GM12878 (cell line): ENCODE measurements around the gene LXN. TPM values are rescaled to one million over a fixed set of nuclear protein-coding genes. Genes with fewer than 3 reads are reported as not detected.

Experiments
- ATAC-seq: fragments of 200-7000 bp; cut with Tn5 transposase; 3 replicates; pipeline ENCODE4 v1.9.1; 2020; ENCODE audit warnings: mild to moderate bottlenecking, moderate library complexity
- BruUV-seq: library from RNA; stranded (reverse); fragments of 400-500 nt; replicated peaks from 2 replicates; lab custom pipeline; 2021; lab: Mats Ljungman, UMichigan
- CTCF ChIA-PET: fragments of 300-600 bp; sonication (Branson Sonifier 250); formaldehyde crosslinking; extraction: SDS; loops from one replicate; lab custom pipeline; 2021; ENCODE audit warnings: inconsistent platforms; lab: Yijun Ruan, JAX
- POLR2A ChIA-PET: fragments of 350-600 bp; formaldehyde crosslinking; extraction: SDS; loops from one replicate; lab custom pipeline; 2021; ENCODE audit warnings: inconsistent platforms; lab: Charles Lee
- RAD21 ChIA-PET: fragments of 300-600 bp; sonication (Branson Sonifier 250); formaldehyde crosslinking; loops from one replicate; lab custom pipeline; 2023; ENCODE audit warnings: antibody characterized with exemption; ENCODE audit not compliant: unreplicated experiment; lab: Charles Lee
- SMC1A ChIA-PET: fragments of 300-600 bp; sonication (Branson Sonifier 250); formaldehyde crosslinking; loops from one replicate; lab custom pipeline; 2023; ENCODE audit not compliant: unreplicated experiment, uncharacterized antibody; lab: Charles Lee
- DNase-seq: peaks from one replicate; pipeline ENCODE4 v3.0.0-alpha.2; 2011; ENCODE audit warnings: low read depth, low spot score
- FAIRE-seq: peaks from 3 replicates; lab custom pipeline; 2011; peaks lifted over from hg19 to GRCh38; lab: Jason Lieb, UNC
- H2AFZ ChIP-seq: 2 replicates; pipeline ENCODE4 v1.6.0; 2011; ENCODE audit warnings: low read depth, low read length, control low read depth; ENCODE audit not compliant: control insufficient read depth
- H3K27ac ChIP-seq: 2 replicates; pipeline ENCODE4 v1.5.1; 2011; ENCODE audit warnings: control low read depth; ENCODE audit not compliant: control insufficient read depth, insufficient read depth
- H3K27me3 ChIP-seq, 2 experiments: replicated peaks in 1 of 2; 2 replicates each; pipeline versions ENCODE4 v1.6.0 to v1.6.1; 2011; ENCODE audit warnings: low read length in 1 of 2; ENCODE audit not compliant: control insufficient read depth in 2 of 2, insufficient read depth in 2 of 2
- H3K36me3 ChIP-seq, 2 experiments: 2 replicates each; pipeline ENCODE4 v1.5.1; 2011; ENCODE audit warnings: low read length in 1 of 2; ENCODE audit not compliant: control insufficient read depth in 2 of 2, insufficient read depth in 2 of 2
- H3K4me1 ChIP-seq: 2 replicates; pipeline ENCODE4 v1.6.1; 2011; ENCODE audit warnings: mild to moderate bottlenecking, low read length, moderate library complexity, mixed read lengths; ENCODE audit not compliant: control insufficient read depth, insufficient read depth
- H3K4me2 ChIP-seq: 2 replicates; pipeline ENCODE4 v1.6.0; 2011; ENCODE audit warnings: control low read depth; ENCODE audit not compliant: control insufficient read depth, insufficient read depth
- H3K4me3 ChIP-seq: fragments of 200-600 bp; sonication (generic); 2 replicates; pipeline ENCODE4 v1.5.1; 2016
- H3K79me2 ChIP-seq: 2 replicates; pipeline ENCODE4 v1.6.0; 2011; ENCODE audit warnings: low read length; ENCODE audit not compliant: control insufficient read depth, insufficient read depth
- H3K9ac ChIP-seq: 2 replicates; pipeline ENCODE4 v1.8.0; 2011; ENCODE audit warnings: low read length, control low read depth, mixed read lengths; ENCODE audit not compliant: control insufficient read depth, insufficient read depth
- H3K9me3 ChIP-seq: replicated peaks from 3 replicates; pipeline ENCODE4 v1.5.1; 2011; ENCODE audit warnings: mild to moderate bottlenecking, low read length; ENCODE audit not compliant: control insufficient read depth, insufficient read depth
- H4K20me1 ChIP-seq: 2 replicates; pipeline ENCODE4 v1.6.0; 2011; ENCODE audit not compliant: control insufficient read depth, insufficient read depth
- HCFC1 ChIP-seq: fragments of 150-350 bp; IDR thresholded peaks from 2 replicates; pipeline ENCODE4 v1.6.1; 2014; ENCODE audit warnings: low read length
- HDAC2 ChIP-seq: fragments of 200-600 bp; sonication (generic); IDR thresholded peaks from 2 replicates; pipeline ENCODE4 v1.6.1; 2017
- IKZF2 ChIP-seq, 2 experiments: fragments of 450-650 bp; IDR thresholded peaks; 2 replicates each; pipeline ENCODE4 v1.6.1; 2017; ENCODE audit warnings: mild to moderate bottlenecking in 2 of 2, moderate library complexity in 2 of 2
- POU2F2 ChIP-seq: IDR thresholded peaks from 3 replicates; pipeline ENCODE4 v1.6.1; 2011; ENCODE audit warnings: low read depth, mild to moderate bottlenecking, low read length, borderline replicate concordance
- RELB ChIP-seq: fragments of 450-650 bp; IDR thresholded peaks from 2 replicates; pipeline ENCODE4 v1.6.1; 2017; ENCODE audit warnings: low read depth, mild to moderate bottlenecking, moderate library complexity
- STAT1 ChIP-seq: fragments of 450-650 bp; conservative IDR thresholded peaks from 2 replicates; pipeline ENCODE4 v1.6.1; 2014; ENCODE audit warnings: antibody characterized with exemption, mild to moderate bottlenecking
- USF1 ChIP-seq: IDR thresholded peaks from 2 replicates; pipeline ENCODE4 v1.6.1; 2011; ENCODE audit warnings: borderline replicate concordance, low read depth, mild to moderate bottlenecking, moderate library complexity, mixed read lengths, low read length; ENCODE audit not compliant: insufficient read depth; ENCODE audit errors: extremely low read length
- ZNF24 ChIP-seq: fragments of 450-650 bp; IDR thresholded peaks from 2 replicates; pipeline ENCODE4 v1.6.1; 2017; ENCODE audit warnings: antibody characterized with exemption, mild to moderate bottlenecking
- WGBS: methylation state at CpG from one replicate; pipeline ENCODE4 v1.1.6; 2016; ENCODE audit warnings: low lambda C conversion rate; ENCODE audit not compliant: insufficient replicate concordance, insufficient coverage; ENCODE audit errors: missing lambda C conversion rate; 5-methylcytosine and 5-hydroxymethylcytosine counted together
- in situ Hi-C: fragments of 300-500 bp; cut with MboI; formaldehyde crosslinking; loops from 9 replicates; pipeline ENCODE4 v1.14.3; 2018; ENCODE audit warnings: mixed read lengths
- intact Hi-C: fragments of 100-400 bp; cut with micrococcal nuclease; formaldehyde crosslinking; loops from one replicate; pipeline ENCODE4 v1.14.2; 2022; ENCODE audit not compliant: unreplicated experiment
- polyA plus RNA-seq, 11 experiments: library from polyadenylated mRNA; depleted of rRNA in 4 of 11; unstranded in 6 of 11; stranded (reverse) in 5 of 11; fragments of >200 nt; fragmentation: Nextera tagmentation in 4 of 11; fragmentation: Illumina TruSeq in 1 of 11; extraction: Ambion mirVana in 4 of 11; extraction: Trizol in 1 of 11; gene quantifications; 1 replicate in 1 of 11; 2 replicates in 10 of 11; pipeline versions ENCODE4 v1.2.1 to v1.2.3, GENCODE V29; 2011 to 2016; ENCODE audit warnings: inconsistent platforms in 2 of 11, missing spikeins in 2 of 11, low read depth in 1 of 11
- total RNA-seq, 4 experiments: library from RNA; depleted of rRNA in 3 of 4; stranded (reverse); fragments of >200 nt in 3 of 4; fragmentation: Illumina TruSeq in 1 of 4; extraction: Trizol in 1 of 4; gene quantifications; 2 replicates each; pipeline versions ENCODE4 v1.2.1 to v1.2.3, GENCODE V29; 2013 to 2021
- TF ChIP-seq, protein P1 (sequence below): fragments of 450-650 bp; IDR thresholded peaks from 2 replicates; pipeline ENCODE4 v1.6.1; 2017; ENCODE audit warnings: antibody characterized with exemption, mild to moderate bottlenecking, moderate library complexity
- TF ChIP-seq, protein P2 (sequence below): IDR thresholded peaks from 2 replicates; pipeline ENCODE4 v1.6.1; 2011; ENCODE audit warnings: mild to moderate bottlenecking, low read depth, low read length, moderate library complexity; ENCODE audit not compliant: insufficient replicate concordance

Gene LXN
- total and polyA plus RNA-seq, 10 of the 15 experiments (the other 5 are each of a cell fraction or from before 2014, with no cell fraction given) = 10.7 to 45.0 (median 20.4) TPM

GRCh38 chr3:158652463-158652862 lies 20.0 kb downstream of the LXN start:
- Histone ChIP-seq H3K9me3 (no peaks in the 10 kb centered on the region), H4K20me1 (no peaks in the 10 kb centered on the region), H3K36me3 (peaks cover 2 to 23% of the 10 kb centered on the region in 2 experiments), H3K9ac (no peak overlapping the region), H3K79me2 (peaks cover 2% of the 10 kb centered on the region), H3K4me2 (no peak overlapping the region), H3K27ac (no peak overlapping the region), H3K4me1 (no peaks in the 10 kb centered on the region), H2AFZ (no peak overlapping the region)
- 93% methylated on average over 3 of the region's 3 CpGs for WGBS
- POLR2A ChIA-PET = no interaction called here
- RAD21 ChIA-PET = no interaction called here
- SMC1A ChIA-PET = interaction anchor here (1.3 kb wide), 1 partner anchor 9 kb away, joined by 5 read pairs; no protein-coding TSS in a partner anchor
- in situ Hi-C loops = no loop called here
- intact Hi-C loops = no loop called here
- no TSS peak for BruUV-seq
- ATAC-seq (no peak), FAIRE-seq (no peak), DNase-seq (no peak)
- CTCF ChIA-PET = interaction anchor here (1.0 to 1.5 kb wide), 8 partner anchors 8 to 139 kb away, joined by 3 to 6 read pairs (median 3); partner anchors contain the start of gene GFM1
- TF ChIP-seq IKZF2 (IDR thresholded peaks at IDR 0.05) = no peak
- TF ChIP-seq, all 136 proteins: peak for 0
- Histone ChIP-seq H3K27me3 (no peaks in the 10 kb centered on the region), H3K4me3 (no peak overlapping the region)

DNA sequence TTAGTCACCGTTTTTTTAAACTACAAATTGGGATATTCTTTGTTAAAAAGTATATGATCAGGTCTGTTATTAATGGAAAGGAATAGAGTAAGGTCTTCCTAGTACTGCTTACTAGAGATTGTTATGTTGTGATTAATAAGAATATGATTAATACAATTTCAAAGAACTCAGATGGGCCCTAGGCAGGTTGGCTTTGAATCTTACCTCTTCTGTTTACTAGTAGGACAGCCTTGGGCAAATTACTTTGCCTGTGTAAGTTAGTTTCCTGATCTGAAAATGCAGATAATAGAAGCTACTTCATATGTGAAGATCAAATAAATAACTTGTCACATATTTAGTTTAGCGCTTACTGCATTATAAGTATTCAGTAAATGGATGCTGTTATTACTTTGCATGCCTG lies 21.3 kb downstream of the LXN start:
- RAD21 ChIA-PET = no interaction called here
- no peak for DNase-seq
- POLR2A ChIA-PET = no interaction called here
- Histone ChIP-seq H3K9me3 (no peaks in the 10 kb centered on the region), H2AFZ (no peak overlapping the region), H3K9ac (no peak overlapping the region), H3K36me3 (peaks cover 2 to 18% of the 10 kb centered on the region in 2 experiments), H3K27ac (no peak overlapping the region), H3K4me1 (no peaks in the 10 kb centered on the region), H3K27me3 (no peaks in the 10 kb centered on the region), H3K4me2 (no peak overlapping the region), H4K20me1 (no peaks in the 10 kb centered on the region), H3K79me2 (peaks cover 7% of the 10 kb centered on the region), H3K4me3 (no peak overlapping the region)
- intact Hi-C loops = no loop called here
- CTCF ChIA-PET = interaction anchor here (0.8 to 1.5 kb wide), 6 partner anchors 9 to 141 kb away, joined by 3 to 6 read pairs (median 4); partner anchors contain the start of gene LXN
- WGBS = 100% methylated on average over 2 of the region's 2 CpGs
- in situ Hi-C loops = no loop called here
- no peak for FAIRE-seq
- BruUV-seq = no TSS peak
- SMC1A ChIA-PET = interaction anchor here (1.0 to 1.3 kb wide), 2 partner anchors 10 to 13 kb away, joined by 3 to 5 read pairs; no protein-coding TSS in a partner anchor
- ATAC-seq = no peak
- TF ChIP-seq HDAC2 (no peak), USF1 (no peak), RELB (no peak), POU2F2 (no peak), HCFC1 (no peak), STAT1 (no peak), ZNF24 (no peak)
- TF ChIP-seq, protein P1, sequence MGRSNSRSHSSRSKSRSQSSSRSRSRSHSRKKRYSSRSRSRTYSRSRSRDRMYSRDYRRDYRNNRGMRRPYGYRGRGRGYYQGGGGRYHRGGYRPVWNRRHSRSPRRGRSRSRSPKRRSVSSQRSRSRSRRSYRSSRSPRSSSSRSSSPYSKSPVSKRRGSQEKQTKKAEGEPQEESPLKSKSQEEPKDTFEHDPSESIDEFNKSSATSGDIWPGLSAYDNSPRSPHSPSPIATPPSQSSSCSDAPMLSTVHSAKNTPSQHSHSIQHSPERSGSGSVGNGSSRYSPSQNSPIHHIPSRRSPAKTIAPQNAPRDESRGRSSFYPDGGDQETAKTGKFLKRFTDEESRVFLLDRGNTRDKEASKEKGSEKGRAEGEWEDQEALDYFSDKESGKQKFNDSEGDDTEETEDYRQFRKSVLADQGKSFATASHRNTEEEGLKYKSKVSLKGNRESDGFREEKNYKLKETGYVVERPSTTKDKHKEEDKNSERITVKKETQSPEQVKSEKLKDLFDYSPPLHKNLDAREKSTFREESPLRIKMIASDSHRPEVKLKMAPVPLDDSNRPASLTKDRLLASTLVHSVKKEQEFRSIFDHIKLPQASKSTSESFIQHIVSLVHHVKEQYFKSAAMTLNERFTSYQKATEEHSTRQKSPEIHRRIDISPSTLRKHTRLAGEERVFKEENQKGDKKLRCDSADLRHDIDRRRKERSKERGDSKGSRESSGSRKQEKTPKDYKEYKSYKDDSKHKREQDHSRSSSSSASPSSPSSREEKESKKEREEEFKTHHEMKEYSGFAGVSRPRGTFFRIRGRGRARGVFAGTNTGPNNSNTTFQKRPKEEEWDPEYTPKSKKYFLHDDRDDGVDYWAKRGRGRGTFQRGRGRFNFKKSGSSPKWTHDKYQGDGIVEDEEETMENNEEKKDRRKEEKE = no peak
- TF ChIP-seq, protein P2, sequence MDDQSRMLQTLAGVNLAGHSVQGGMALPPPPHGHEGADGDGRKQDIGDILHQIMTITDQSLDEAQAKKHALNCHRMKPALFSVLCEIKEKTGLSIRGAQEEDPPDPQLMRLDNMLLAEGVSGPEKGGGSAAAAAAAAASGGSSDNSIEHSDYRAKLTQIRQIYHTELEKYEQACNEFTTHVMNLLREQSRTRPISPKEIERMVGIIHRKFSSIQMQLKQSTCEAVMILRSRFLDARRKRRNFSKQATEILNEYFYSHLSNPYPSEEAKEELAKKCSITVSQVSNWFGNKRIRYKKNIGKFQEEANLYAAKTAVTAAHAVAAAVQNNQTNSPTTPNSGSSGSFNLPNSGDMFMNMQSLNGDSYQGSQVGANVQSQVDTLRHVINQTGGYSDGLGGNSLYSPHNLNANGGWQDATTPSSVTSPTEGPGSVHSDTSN = no peak
